Measurements from ENCODE around the gene HERC4. TPM values are rescaled to one million over a fixed set of nuclear protein-coding genes. Genes with fewer than 3 reads are reported as not detected.

HERC4 gene
- total RNA-seq, 1 experiment from 2014 or later: 57.4 TPM

DNA sequence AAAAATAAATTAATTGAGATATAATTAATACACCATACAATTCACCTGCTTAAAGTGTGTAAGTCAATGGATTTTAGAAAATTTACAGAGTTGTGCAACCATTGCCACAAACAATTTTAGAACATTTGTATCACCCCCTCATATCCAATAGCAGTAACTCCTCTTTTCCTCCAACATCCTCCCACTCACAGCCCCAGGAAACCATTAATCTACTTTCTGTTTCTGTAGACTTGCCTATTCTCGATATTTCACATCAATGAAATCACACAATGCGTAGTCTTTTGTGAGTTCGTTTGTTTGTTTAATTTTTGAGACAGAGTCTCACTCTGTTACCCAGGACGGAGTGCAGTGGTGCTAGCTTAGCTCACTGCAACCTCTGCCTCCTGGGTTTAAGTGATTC lies 13.7 kb upstream of the HERC4 start:
- ATAC-seq: no peak
- CTCF ChIA-PET: no interaction called here

DNA sequence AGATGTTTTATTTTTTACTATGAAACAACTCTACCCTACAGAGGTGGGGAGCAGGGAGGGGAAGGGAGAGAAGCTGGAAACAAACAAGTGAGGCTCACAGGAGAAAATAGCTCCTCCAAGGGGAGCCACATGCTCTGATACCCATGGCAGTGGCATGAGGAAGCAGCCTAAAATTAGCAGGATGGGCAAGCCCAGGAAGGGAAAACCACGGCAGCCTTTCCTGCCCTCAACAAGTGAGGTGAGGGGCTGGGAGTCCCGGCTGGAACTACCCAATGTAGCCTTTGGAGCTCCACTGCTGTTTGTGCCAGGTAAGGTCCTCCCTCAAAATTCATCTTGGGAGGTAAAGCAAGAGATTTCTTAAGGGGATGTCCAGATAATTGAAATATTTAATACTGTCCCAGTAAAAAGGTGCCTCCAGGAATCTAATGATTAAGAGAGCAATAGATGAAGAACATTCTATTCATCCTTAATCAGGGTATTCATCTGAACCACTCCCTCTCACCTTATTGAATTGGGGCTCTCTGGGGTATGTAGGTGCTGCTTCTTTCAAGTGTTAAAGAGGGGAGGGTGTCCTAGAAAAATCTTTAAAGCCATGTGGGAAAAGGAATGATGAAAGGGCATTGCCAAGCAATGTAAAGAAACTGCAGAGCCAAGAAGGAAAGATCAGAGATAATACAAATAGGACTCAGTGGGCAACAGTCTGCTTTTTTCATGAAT lies 12.8 kb upstream of the HERC4 start:
- Histone ChIP-seq H3K79me2 (ENCODE audit: low read length) (peaks cover 58% of the 10 kb centered on the region), H4K20me1 (ENCODE audit: low read length) (no peaks in the 10 kb centered on the region), H2AFZ (ENCODE audit: low read length) (peak overlapping the region; percentile 33), H3K27me3 (ENCODE audit: low read length) (no peaks in the 10 kb centered on the region), H3K9ac (ENCODE audit: low read length) (peak overlapping the region; percentile 80), H3K4me2 (ENCODE audit: low read length) (peak overlapping the region; percentile 85), H3K27ac (ENCODE audit: low read length) (peak overlapping the region; percentile 91), H3K9me3 (ENCODE audit: low read length) (no peaks in the 10 kb centered on the region), H3K4me3 (ENCODE audit: low read length) (peak overlapping the region; percentile 66), H3K4me1 (ENCODE audit: insufficient read depth, low read length) (peaks cover 92% of the 10 kb centered on the region), H3K36me3 (ENCODE audit: low read depth, low read length) (0 out of 2 replicates have a peak, but pooled peaks cover 1% of the 10 kb centered on the region), H3K9me2 (replicated peaks; ENCODE audit: low read length) (no peaks in the 10 kb centered on the region), H3F3A (ENCODE audit: low read length, unreplicated experiment) (peaks cover 13% of the 10 kb centered on the region)
- TSS peak; percentile 60 for BruUV-seq (replicated peaks)
- DNase-seq: peak; percentile 39
- POLR2A ChIA-PET (ENCODE audit: unreplicated experiment): interaction anchor here (0.6 to 0.7 kb wide), 3 partner anchors 14 to 822 kb away, joined by 4 to 9 read pairs (median 4); no protein-coding TSS in a partner anchor
- CTCF ChIA-PET: interaction anchor here (1.0 kb wide), 2 partner anchors 68 to 218 kb away, joined by 3 to 8 read pairs; no protein-coding TSS in a partner anchor
- ATAC-seq: peak; percentile 37
- TF ChIP-seq, protein P1, sequence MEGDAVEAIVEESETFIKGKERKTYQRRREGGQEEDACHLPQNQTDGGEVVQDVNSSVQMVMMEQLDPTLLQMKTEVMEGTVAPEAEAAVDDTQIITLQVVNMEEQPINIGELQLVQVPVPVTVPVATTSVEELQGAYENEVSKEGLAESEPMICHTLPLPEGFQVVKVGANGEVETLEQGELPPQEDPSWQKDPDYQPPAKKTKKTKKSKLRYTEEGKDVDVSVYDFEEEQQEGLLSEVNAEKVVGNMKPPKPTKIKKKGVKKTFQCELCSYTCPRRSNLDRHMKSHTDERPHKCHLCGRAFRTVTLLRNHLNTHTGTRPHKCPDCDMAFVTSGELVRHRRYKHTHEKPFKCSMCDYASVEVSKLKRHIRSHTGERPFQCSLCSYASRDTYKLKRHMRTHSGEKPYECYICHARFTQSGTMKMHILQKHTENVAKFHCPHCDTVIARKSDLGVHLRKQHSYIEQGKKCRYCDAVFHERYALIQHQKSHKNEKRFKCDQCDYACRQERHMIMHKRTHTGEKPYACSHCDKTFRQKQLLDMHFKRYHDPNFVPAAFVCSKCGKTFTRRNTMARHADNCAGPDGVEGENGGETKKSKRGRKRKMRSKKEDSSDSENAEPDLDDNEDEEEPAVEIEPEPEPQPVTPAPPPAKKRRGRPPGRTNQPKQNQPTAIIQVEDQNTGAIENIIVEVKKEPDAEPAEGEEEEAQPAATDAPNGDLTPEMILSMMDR (conservative IDR thresholded peaks at IDR 0.05; ENCODE audit: low read depth, low read length): no peak
- TF ChIP-seq EZH2 (IDR thresholded peaks at IDR 0.05; ENCODE audit: low read length, unreplicated experiment) (no peak), EZH2phosphoT487 (IDR thresholded peaks at IDR 0.05; ENCODE audit: borderline replicate concordance, low read length) (no peak)
- intact Hi-C loops (cut with micrococcal nuclease): loop anchor here (2.0 to 5.0 kb wide), 2 partner anchors 49 to 244 kb away; partner anchors contain the start of genes HNRNPH3 and PBLD

More for the DNA sequence above, 13.7 kb upstream of the HERC4 start:
- no peak for TF ChIP-seq EZH2phosphoT487 (IDR thresholded peaks at IDR 0.05; ENCODE audit: borderline replicate concordance, low read length)
- no peak for TF ChIP-seq EZH2 (IDR thresholded peaks at IDR 0.05; ENCODE audit: low read length, unreplicated experiment)
- TF ChIP-seq, protein P1 (conservative IDR thresholded peaks at IDR 0.05; ENCODE audit: low read depth, low read length): no peak
- peak overlapping the region; percentile 66 for H3K4me3 ChIP-seq (ENCODE audit: low read length)
- H3K79me2 ChIP-seq (ENCODE audit: low read length): peaks cover 63% of the 10 kb centered on the region
- H3K9ac ChIP-seq (ENCODE audit: low read length): peak overlapping the region; percentile 80
- no peak overlapping the region; the same call in 1 of the 2 replicates for H2AFZ ChIP-seq (ENCODE audit: low read length)
- BruUV-seq (replicated peaks): no TSS peak
- H3K9me3 ChIP-seq (ENCODE audit: low read length): no peaks in the 10 kb centered on the region
- peaks cover 92% of the 10 kb centered on the region for H3K4me1 ChIP-seq (ENCODE audit: insufficient read depth, low read length)
- no peaks in the 10 kb centered on the region for H4K20me1 ChIP-seq (ENCODE audit: low read length)
- intact Hi-C loops (cut with micrococcal nuclease): loop anchor here (5.0 kb wide), 1 partner anchor 244 kb away; the partner anchor contains the start of genes HNRNPH3 and PBLD
- no peaks in the 10 kb centered on the region for H3K27me3 ChIP-seq (ENCODE audit: low read length)
- peak overlapping the region; percentile 85 for H3K4me2 ChIP-seq (ENCODE audit: low read length)
- H3F3A ChIP-seq (ENCODE audit: low read length, unreplicated experiment): peaks cover 17% of the 10 kb centered on the region
- peak; percentile 49 for DNase-seq
- H3K27ac ChIP-seq (ENCODE audit: low read length): peak overlapping the region; percentile 91
- 0 out of 2 replicates have a peak, but pooled peaks cover 5% of the 10 kb centered on the region for H3K36me3 ChIP-seq (ENCODE audit: low read depth, low read length)
- H3K9me2 ChIP-seq (replicated peaks; ENCODE audit: low read length): no peaks in the 10 kb centered on the region
- POLR2A ChIA-PET (ENCODE audit: unreplicated experiment): interaction anchor here (0.7 kb wide), 1 partner anchor 821 kb away, joined by 4 read pairs; no protein-coding TSS in a partner anchor

Data from PC-3 (cell line).